Stimulated activated CD8-positive, alpha-beta memory T cell treated with anti-CD3 and anti-CD28 coated beads, Interleukin-12 subunit alpha, Interleukin-12 subunit beta, amount 100 ng/mL, for 24 hours (primary cell): ENCODE results near the gene CCSER1.

Experiments used
- DNase-seq: peaks from one replicate; pipeline ENCODE4 v3.0.0-alpha.2; 2020; ENCODE audit errors: extremely low read depth

CCSER1 gene

DNA sequence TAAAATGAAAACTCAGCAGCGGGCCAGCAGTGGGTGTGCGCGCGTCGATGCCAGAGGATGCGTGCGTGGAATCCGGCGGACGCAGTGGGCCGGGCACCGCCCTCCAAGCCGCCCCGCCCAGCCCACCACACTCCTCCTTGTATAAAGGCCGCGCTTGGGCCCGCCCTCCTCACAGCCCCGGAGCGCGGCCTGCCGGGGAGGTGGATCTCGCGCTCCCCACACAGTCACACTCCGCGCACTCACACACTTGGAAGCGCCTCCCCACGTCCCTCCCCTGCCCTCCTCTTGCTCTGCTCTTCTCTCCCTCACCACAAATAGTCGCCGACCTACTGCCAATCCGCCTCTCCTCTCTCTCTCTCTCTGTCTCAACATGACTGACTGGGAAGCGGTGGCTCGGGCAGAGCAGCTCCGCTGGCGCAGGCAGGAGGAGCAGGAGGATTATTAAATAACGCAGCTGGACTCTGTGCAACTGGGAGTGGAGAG lies at the start of gene CCSER1:
Gene CCSER1, plus strand, starts transcription at position 172 of the 483 bp plus-strand sequence.
- DNase-seq = no peak

DNA sequence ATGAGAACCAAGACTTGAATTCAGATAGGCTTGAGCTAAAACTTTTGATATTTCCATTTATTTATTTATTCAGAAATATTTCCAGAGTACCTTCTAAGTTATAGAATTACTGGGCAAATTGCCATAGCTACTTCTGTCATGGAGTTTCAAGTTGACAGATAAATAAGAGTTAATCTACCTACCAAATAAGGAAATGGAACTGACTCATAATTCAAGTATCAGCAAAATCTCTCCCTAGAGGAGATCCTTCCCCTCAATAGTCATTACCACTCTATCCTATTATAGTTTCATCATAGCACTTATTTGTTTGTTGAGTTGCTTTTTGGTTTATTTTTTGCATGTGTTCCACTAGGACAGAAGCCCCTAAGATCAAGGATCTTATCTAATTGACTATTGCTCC lies 48.8 kb upstream of the CCSER1 start:
- no peak for DNase-seq

DNA sequence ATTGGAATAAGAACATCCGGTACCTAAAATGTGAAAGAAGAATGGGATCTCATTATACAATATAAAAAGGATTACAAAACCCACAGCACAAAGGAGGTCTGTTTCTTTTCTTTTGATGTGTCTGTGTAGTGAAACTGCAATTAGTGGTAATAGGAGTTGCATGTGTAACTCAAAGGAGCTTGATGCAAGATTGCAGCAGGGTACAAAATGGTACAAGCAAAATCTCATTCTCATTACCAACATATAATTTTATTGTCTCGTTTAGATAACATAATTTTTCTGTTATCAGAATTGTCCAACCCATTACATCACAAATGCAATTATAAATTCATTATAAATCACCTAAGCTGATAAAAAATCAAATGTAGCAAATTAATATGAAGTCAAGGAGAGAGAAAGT lies 47.1 kb upstream of the CCSER1 start:
- no peak for DNase-seq

DNA sequence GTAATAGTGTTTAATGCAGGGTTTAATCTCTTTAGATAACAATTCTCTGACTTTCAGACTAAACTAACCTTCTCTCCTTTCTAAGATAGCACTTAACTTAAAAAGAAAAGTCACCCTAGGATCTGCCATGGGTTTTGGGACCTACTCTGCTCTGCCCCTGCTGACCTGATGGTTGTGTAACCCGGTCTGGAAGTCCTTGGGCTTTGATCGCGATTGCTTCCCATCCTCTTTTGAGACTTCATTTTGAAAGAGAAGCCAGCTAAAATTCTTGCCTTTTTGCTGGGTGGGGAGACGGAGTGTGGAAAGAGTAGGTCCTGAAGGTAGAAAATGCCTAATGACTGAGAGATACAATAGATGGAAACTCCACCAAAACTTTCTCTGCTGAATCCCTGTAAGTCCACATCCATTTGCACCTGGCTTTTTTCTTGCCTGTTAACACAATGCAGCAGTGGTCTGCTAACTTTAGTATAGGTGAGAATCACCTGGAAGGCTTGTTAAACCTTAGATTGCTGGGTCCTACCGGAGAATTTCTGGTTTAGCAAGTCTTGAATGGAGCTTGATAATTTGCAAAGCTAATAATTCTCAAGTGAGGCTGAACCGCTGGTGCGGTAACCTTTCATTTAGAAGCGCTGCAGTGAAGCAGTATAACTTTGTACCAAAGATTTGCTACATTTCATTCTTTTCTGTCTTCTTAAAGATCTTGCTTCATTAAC lies 45.6 kb upstream of the CCSER1 start:
- DNase-seq = no peak

DNA sequence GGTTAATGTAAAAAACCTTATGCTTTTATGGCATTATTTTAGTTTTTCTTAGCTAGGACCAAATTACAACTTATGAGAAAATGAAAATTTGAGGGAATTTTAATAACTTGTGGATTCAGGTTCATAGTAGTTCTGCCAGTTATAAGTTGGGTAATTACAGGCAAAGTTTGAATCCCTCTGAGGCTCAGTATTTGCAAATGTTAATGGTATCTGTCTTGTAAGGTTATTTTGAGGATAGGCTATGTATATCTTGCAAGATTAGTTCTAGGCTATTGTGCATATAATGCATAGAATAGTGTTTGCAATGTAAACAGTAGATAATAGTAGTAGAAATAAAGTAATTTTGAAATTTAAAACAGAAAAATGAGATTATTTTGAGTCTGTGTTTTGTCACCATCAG lies 44.7 kb upstream of the CCSER1 start:
- DNase-seq = no peak

DNA sequence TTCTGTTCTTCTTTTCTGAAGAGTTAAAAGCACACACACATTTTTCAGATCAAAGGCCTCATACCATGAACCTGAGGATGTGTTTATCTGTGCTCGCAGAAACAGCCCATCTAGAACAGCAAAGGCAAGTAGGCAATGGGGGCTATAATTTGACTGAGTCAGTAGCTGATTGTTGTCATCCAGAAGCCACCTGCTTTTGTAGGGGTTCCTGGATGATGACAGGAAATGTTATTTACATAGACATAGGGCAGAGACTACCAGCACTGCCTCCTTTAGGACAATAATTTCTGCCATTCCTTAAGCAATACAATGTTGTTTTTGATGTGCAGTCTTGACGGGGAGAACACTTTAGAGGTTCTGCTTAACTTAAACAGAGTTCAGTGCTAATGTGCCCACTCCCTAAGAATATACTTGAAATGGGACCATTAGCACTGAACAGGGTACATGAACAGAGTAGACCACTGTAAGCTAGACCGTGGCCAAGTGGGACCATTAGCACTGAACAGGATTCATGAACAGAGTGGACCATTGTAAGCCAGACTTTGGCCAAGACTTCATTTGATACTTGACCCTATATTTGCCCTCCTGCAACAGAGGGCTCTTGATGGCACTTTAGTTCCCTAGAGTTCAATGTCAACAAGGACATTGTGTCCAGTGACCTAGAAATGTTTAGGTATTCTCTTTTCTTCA lies 42.8 kb upstream of the CCSER1 start:
- no peak for DNase-seq

DNA sequence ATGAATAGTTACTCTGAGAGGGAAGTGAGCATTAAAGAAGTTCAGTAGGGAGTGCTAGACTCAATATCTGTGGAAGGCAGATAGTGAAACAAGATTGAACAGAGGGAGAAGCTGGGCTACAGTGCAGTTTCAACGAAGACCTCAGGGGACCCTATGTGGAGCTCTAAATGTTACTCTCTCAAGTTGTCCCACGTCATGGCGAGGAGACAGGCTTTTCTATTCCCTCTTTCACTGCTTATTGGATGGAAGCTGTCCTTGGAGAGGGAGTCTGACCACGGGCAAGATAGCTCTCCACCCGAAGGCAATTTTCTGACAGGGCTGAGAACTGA lies 42.3 kb upstream of the CCSER1 start:
- no peak for DNase-seq

DNA sequence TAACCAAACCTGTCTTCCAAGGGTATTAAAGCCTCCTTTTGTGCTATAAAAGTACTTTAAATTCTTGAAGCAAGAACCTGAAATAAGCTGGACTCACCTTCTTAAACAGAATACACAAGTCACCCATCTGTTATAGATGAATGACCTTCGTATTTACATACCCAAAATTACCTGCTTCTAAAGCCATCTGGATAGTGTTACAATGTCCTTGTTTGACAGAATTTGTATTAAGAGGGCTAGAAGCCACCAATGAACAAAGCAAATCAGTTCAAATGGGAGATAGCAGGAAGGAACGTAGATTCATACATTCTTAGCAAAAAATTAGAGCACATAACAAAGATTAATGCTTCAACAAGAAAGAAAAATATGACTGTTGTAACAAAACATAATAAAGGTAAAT lies 33.7 kb upstream of the CCSER1 start:
- no peak for DNase-seq

DNA sequence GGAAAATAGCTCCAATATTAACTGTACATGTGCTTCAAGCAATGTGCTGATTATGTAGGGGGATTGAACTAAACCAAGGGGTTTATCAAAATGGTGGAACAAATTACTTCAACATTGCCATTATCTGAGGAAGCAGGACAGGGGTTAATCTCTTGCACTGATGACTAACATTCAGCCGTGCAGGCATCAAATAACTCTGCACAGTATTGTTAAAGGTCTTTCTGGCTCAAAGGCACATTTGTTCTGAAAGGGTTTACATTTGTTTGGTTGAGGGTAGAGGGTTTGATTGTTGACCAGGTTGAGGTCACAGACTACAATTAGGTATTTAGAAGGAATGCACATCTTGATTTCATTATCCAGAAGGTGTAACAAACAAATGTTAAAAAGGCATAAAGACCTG lies 32.2 kb upstream of the CCSER1 start:
- DNase-seq = no peak

DNA sequence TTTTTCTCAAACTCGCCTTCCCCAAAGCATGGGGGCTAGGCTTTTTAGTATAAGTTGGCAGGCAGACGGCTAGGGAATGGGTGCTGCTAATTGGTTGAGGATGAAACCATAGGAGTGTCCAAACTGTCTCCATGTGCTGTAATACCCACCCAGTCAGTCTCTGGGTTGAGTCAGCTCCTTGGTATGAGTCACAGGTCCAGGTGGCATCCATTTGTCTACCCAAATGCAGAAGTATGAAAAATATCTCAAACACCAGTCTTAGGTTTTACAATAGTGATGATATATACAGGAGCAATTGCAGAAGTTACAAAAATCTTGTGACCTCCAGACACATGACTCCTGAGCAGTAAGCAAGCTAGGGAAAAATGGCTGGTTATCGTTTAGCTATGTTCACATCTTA lies 27.4 kb upstream of the CCSER1 start:
- no peak for DNase-seq

DNA sequence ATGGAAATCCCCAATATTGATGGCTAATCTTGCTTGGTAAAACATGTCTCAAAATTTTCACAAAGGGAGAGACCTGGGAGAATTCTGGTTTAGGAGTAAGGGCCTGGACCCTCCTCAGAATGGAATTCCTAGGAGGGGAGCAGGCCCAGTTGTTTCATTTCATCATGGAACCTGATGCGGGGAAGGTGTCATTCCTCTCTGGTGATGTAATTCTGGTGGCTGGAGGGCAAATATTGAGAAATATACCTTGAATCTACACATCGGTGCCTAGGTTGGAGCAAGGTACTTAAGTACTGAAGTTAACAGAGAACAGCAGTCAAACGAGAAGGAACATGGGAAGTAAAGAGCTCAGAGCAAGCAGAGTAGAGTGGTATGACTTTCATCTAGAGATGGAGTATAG lies 23.2 kb upstream of the CCSER1 start:
- no peak for DNase-seq

DNA sequence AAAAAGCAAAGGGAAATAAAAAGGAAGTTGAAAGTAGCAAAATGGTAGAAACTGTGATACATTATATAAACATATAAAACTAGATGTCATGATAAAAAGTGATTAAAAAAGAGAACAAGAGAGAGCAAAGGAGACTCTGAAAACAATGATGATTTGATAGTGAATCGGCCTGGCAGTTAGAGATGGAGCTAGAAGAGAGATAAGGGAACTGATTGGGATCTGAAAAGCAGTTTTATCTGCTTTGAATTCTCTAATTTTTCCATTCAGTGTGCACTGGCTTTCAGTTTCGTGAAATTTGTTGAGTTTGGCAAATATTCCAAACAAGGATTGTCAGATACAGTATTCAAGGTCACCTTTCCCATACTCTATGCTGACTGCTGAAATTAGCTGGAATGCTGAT lies 21.9 kb upstream of the CCSER1 start:
- no peak for DNase-seq

DNA sequence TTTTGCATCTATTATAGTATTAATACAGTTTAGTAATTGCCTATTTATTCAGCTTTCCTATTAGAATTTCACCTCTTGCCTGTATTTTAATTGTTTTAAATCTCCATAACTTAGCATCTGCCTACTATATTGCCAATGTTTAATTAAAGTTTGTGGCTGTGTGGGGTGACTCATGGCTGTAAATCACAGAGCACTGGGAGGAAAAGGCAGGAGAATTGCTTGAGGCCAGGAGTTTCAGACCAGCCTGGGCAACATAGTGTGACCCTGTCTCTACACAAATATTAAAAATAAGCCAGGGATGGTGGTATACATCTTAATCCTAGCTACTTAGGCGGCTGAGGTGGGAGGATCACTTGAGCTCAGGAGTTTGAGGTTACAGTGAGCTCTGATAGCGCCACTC lies 14.5 kb upstream of the CCSER1 start:
- no peak for DNase-seq

DNA sequence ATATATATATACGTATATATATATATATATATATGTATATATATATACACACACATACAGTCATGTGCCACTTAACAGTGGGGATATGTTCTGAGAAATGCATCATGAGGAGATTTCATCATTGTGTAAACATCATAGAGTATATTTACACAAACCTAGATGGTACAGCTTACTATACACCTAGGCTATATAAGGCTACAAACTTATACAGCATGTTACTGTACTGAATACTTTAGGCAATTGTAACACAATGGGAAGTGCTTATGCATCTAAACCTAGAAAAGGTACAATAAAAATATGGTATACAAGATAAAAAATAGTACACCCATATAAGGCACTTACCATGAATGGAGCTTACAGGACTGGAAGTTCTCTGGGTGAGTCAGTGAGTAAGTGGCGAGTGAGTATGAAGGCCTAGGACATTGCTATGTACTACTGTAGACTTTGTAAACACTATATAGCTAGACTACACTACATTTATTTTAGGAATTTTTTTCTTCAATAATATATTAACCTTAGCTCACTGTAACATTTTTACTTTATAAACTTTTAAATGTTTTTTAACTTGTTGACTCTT lies 13.2 kb upstream of the CCSER1 start:
- no peak for DNase-seq

DNA sequence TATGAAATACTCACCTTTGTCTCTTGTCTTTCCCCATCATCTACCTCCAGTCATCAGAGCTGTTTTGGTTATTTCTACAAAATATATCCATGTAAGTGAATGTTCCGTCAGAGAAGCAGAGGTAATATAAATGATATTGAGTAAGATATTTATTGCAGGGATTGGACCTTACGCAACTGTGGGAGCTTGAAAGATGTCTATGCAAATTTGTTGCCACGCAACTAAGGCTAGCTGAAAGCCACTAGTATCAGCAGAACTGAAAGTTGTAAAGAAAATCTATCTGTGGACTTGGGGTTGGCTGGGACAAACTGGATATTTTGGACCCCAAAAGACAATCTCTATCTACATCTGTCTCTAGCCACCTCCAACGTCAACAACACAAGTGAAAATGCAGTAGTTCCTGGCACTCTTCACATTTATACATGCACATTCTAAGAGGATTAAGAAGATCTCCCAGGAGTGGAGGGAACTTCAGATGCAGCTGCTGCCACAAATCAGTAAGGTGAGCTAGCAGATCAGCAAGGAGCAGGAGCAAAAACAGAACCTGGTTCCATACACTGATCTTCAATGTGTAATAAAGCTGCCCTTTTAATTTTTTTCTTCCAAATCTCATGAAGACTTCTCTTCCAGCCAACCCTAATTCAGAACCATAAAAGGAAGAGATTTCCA lies 8.5 kb upstream of the CCSER1 start:
- DNase-seq = no peak

DNA sequence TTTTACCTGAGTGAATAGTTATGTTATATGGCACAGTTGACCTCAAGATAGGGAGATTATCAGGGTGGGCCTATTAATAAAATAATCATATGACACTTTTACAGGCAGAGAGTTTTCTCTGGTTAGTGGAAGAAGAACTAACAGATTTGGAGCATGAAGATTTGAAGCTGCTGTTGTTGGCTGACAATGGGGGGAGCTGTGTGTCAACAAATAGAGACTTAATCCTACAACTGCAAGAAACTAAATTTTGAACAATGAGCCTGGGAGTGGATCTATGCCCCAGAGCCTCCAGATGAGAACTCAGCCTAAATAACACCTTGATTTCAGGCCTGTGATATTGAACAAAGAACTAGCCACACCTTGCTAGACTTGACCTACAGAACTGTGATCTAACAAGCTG lies 7.2 kb upstream of the CCSER1 start:
- DNase-seq = no peak

DNA sequence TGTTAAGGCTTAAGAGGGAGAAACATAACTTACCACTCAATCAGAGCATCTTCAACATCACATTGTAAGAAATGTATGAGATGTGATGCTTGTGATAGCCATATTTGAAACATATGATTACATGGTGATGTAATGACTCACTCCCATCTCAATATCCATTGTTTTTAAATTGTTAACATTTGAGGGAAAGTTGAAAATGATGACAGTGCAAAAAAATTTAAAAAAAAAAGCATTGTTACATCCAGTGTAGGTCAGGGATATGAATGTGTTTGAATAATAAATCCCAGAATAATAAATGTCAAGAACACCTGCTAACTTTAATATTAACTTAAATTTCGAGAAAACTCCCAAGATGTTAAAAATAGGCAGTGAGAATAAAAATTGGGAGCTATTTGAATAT lies 6.4 kb upstream of the CCSER1 start:
- DNase-seq = no peak

DNA sequence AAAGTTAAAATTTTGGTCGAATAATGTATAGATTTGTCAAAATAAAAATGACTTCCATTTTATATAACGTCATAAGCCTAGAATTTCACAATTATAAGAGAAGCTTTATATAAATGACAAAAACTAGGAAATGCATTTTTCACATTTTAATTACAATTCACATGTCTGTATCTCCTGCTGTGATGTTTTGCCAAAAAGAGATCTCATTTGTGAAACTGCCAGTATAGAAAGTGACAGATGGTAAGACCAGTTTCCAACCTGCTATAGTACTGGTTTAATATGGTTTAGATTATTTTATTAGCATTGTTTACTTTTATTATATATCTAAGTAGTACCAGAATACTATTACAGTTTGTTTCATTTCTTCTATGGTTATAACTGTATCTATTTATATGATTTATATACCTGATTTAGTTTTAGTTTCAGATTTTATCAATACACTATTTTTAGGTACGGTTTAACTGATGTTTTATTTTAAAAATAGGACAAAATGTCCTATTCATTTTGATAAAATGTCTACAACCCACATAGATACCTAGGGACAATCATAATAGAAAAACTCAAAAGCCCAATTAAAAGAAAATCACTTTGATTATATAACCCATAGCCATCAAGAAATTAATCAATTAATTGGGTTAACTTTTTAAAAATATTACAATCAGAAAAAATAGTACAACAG lies 5.4 kb upstream of the CCSER1 start:
- DNase-seq = no peak

DNA sequence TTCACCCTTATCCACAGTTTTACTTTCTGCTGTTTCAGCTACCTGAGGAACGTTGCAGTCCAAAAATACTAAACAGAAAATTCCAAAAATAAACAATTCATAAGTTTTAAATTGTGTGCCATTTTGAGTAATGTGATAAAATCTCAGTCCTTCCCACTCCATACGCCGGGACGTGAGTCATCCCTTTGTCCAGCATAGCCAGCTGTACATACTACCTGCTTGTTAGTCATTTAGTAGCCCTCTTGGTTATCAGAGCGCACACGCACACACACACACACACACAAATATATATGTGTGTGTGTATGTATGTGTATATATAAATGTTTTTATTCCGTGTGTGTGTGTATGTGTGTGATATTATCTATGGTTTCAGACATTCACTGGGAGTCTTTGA lies 4.8 kb upstream of the CCSER1 start:
- no peak for DNase-seq

DNA sequence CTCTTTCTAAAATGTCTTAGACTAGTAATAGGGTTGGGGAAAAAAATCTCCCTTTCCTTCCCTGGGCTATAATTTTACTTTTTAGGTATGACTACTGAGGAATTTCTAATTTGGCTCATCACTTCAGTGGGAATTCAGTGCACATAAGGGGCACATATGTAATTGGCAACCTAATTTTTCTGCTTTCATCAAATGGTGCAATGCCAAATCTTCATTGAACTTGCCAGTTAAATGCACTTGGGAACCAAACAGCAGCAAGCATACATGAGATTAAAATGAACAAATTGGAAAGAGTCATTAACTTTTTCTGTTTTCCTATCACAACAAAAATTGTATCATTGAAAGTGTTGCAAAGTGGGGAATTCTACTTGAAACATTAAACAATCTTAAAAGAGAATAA lies 2.9 kb upstream of the CCSER1 start:
- no peak for DNase-seq

DNA sequence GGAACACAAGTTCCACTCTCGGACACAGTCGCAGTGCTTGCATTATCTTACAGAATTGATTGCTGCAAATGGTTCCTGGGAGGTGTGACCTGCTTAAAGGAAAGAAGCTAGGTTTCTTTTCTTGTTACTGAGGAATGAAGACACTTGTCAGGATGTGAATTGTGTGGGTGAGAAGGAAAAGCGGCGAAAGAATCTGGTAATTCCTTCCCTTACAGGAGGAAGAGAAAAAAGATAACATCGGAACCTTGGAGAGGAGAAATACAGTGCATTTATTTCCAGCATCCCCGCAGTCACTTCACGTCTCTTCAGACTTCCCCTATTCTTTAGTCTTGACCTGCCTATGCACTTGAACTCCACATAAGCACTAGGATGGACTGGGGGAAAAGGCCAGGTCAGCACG lies 389 bp upstream of the CCSER1 start:
- no peak for DNase-seq

DNA sequence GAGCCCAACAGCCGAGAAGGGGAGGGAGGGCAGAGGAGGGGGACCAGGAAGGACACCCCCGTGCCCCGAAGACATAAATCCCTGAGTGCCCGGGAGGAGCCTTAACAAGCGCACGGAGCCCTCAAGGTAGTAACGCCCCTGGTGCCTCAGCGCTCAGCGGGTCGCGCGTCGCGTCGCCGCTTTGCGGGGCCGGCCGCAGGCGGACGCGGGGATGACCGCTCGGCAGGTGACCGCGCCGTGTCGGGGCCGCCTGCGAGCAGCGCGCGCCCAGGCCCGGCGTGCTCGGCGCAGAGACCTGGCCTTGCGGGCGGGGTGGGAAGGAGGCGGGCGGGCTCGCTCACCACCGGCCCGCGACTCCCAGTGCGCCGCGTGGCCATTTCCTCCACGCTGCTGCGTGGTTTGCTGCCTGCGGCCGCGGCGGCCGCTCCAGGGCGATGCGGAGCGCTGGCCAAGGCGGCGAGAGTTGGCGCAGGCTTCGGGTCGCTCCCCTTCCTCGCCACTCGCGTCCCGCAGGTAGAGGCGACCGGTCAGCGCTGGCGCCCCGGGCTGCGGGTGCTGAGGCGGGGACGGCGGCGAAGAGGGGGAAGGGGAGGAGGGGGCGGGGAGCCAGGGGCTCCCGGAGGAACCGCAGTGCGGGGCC lies 632 bp downstream of the CCSER1 start:
- DNase-seq = no peak
